Lung (tissue), 12 donors: ENCODE data around the gene CLRN1. TPM values are rescaled to one million over a fixed set of nuclear protein-coding genes. Genes with fewer than 3 reads are reported as not detected.

ENCODE experiments used
- ATAC-seq: fragments of 200-7000 bp; cut with Tn5 transposase; one replicate; pipeline ENCODE4 v1.9.1; 2020; ENCODE audit warnings: moderate number of reproducible peaks; ENCODE audit not compliant: insufficient read depth, low FRiP score
- DNase-seq, 3 donors: peaks; one replicate each; pipeline ENCODE4 v3.0.0-alpha.2; 2013 to 2017
- H3K27ac ChIP-seq, 2 donors: one replicate each; pipeline ENCODE4 v1.5.1; 2013; ENCODE audit warnings: mild to moderate bottlenecking in 2 of 2, moderate library complexity in 2 of 2, control low read depth in 1 of 2, inconsistent platforms in 1 of 2, low read depth in 1 of 2, low read length in 1 of 2
- H3K27me3 ChIP-seq, 3 donors: one replicate each; pipeline ENCODE4 v1.5.1; 2013; ENCODE audit warnings: low read length in 2 of 3; ENCODE audit not compliant: control insufficient read depth in 3 of 3, insufficient read depth in 3 of 3
- H3K36me3 ChIP-seq, 4 donors: one replicate each; pipeline ENCODE4 v1.5.1; 2013; ENCODE audit warnings: low read length in 4 of 4, mild to moderate bottlenecking in 1 of 4, moderate library complexity in 1 of 4; ENCODE audit not compliant: control insufficient read depth in 4 of 4, insufficient read depth in 4 of 4
- H3K4me1 ChIP-seq, 5 donors: one replicate each; pipeline ENCODE4 v1.5.1; 2013; ENCODE audit warnings: low read length in 5 of 5, mild to moderate bottlenecking in 2 of 5, moderate library complexity in 1 of 5; ENCODE audit not compliant: control insufficient read depth in 5 of 5, insufficient read depth in 5 of 5
- H3K4me3 ChIP-seq: one replicate; pipeline ENCODE4 v1.5.1; 2013; ENCODE audit warnings: mild to moderate bottlenecking, control low read depth, moderate library complexity
- H3K9ac ChIP-seq, 2 donors: one replicate each; pipeline ENCODE4 v1.5.1; 2013; ENCODE audit warnings: low read length in 2 of 2, control low read depth in 1 of 2; ENCODE audit not compliant: insufficient read depth in 1 of 2
- H3K9me3 ChIP-seq, 4 donors: one replicate each; pipeline ENCODE4 v1.5.1; 2013; ENCODE audit warnings: low read length in 3 of 4, mild to moderate bottlenecking in 1 of 4, moderate library complexity in 1 of 4; ENCODE audit not compliant: control insufficient read depth in 4 of 4, insufficient read depth in 3 of 4
- CTCF ChIP-seq: IDR thresholded peaks from 2 replicates; pipeline ENCODE4 v1.5.1; 2012; ENCODE audit warnings: mild to moderate bottlenecking; ENCODE audit errors: control extremely low read depth, extremely low read depth
- WGBS, 2 donors: extraction: QIAGEN DNeasy Blood & Tissue Kit; methylation state at CpG; one replicate each; pipeline ENCODE4 v1.1.7; 2013; 5-methylcytosine and 5-hydroxymethylcytosine counted together
- polyA plus RNA-seq, 2 donors: library from polyadenylated mRNA; stranded (reverse); fragments of 200-250 nt; gene quantifications; one replicate each; pipeline ENCODE4 v1.2.1, GENCODE V29; 2013
- total RNA-seq, 2 donors: library from RNA; depleted of rRNA in 1 of 2; stranded (reverse); fragments of >200 nt in 1 of 2; gene quantifications; one replicate each; pipeline ENCODE4 v1.2.1, GENCODE V29; 2014 to 2021
- donor health status: control.
- donor health status: control.
- donor health status: Bipolar disorder and iron deficiency.
- donor health status: healthy.
- donor health status: DM: yes; HTN: yes; CAD: no.

CLRN1 gene
- total and polyA plus RNA-seq, 4 donors, result not detected

- WGBS, 2 donors, result 83 to 84% methylated on average over 6 of the region's 6 CpGs
- Histone ChIP-seq H3K27ac (no peak overlapping the region), H3K4me3 (no peak overlapping the region), H3K9me3 (no peaks in the 10 kb centered on the region), H3K27me3 (no peaks in the 10 kb centered on the region), H3K9ac (no peak overlapping the region), H3K36me3 (no peaks in the 10 kb centered on the region), H3K4me1 (peaks cover 0 to 5% (median 0%) of the 10 kb centered on the region in 5 donors)
- no peak for DNase-seq
- no peak for TF ChIP-seq CTCF
- no peak for ATAC-seq
Measured at GRCh38 chr3:150876611-150877265, 95.8 kb downstream of the CLRN1 start.

Other genes with a start within 250 kb of the CLRN1 start
- 10 to 100 TPM; 19.5 to 37.9 TPM for gene SIAH2, start 209.6 kb downstream of the CLRN1 start, total RNA-seq
- gene SIAH2, start 209.6 kb downstream of the CLRN1 start, polyA plus RNA-seq, result 10 to 100 TPM in 1 of 2 donors, 1 to 10 TPM in 1; 7.5 to 24.2 TPM
- gene MINDY4B, start 67.3 kb downstream of the CLRN1 start, total RNA-seq, result not detected
- not detected for gene MINDY4B, start 67.3 kb downstream of the CLRN1 start, polyA plus RNA-seq
- gene MED12L, start 112.9 kb upstream of the CLRN1 start, total RNA-seq, result under 1 TPM; 0.55 to 0.82 TPM
- under 1 TPM; 0.02 to 0.06 TPM for gene MED12L, start 112.9 kb upstream of the CLRN1 start, polyA plus RNA-seq
- gene GPR171, start 230.5 kb upstream of the CLRN1 start, total RNA-seq, result 1 to 10 TPM; 1.5 to 1.8 TPM
- gene GPR171, start 230.5 kb upstream of the CLRN1 start, polyA plus RNA-seq, result 1 to 10 TPM in 1 of 2 donors, under 1 TPM in 1; 0.87 to 2.7 TPM